AG10803 (cell line): ENCODE measurements around the gene E2F1.

Source experiments
- DNase-seq: peaks from one replicate; pipeline ENCODE4 v3.0.0; 2010; ENCODE audit warnings: low read depth
- H3K4me3 ChIP-seq: 2 replicates; pipeline ENCODE4 v1.5.1; 2011; ENCODE audit warnings: mild to moderate bottlenecking, low read length, control low read depth
- CTCF ChIP-seq: conservative IDR thresholded peaks from 2 replicates; pipeline ENCODE4 v1.5.1; 2011; ENCODE audit warnings: mild to moderate bottlenecking, low read length, control low read depth, inconsistent platforms

E2F1 gene

DNA sequence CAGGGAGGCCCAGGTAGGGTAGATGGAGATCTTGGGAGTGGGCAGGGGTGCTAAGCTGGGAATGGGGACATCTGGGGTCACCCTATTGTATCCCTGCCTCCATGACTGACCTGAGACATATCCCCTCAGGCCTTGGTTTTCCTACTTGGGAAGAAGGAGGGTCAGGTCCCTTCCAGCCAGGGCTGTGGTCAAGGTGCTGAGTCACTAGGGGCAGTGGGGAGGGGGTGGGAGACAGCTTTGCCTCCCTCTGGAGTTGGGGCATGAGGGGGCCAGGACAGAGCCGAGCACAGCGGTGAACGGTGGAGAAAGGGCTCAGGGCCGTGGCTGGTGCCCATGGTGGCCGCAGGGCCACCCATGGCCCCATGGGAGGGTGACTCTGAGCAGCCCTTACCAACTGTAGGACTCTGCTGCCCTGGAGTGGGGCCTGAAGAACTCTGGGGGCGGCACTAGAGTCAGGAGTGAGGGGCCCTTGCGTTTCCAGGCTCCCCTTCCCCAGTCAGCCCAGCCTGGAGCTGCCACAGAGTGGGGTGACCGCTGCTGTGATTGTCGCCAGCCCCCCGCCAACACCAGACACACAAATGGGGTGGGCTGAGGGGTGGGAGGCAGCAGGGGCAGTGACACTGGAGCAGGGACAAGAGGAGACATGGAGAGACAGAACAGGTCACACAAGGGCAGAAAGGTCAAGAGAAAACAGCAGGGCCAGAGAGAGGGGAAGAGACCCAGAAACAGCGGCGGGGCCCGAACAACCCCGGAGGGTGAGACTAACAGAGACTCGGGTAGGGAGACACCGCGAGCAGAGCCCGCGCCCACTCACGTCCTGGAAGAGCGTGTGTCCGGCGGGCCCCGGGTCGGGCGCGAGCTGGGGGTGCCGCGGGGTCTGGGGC, 12.5 kb downstream of the E2F1 start:
- H3K4me3 ChIP-seq, result peak overlapping the region; percentile 76
- DNase-seq, result no peak
- no peak for TF ChIP-seq CTCF

DNA sequence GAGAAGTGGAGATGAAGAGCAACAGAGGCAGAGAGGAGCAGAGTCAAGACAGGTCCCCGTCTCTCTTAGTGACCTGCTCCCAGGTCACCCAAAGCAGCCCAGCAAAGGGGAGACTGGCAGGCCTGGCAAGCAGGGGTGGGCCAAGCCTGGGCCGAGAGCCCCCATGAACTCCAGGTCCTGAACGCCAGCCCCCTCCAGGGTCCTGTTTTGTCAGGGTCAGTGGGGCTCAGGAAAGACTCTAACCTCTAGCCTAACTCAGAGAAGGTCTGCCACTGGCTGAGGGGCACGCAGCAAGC, 13.1 kb downstream of the E2F1 start:
- no peak for TF ChIP-seq CTCF
- no peak for DNase-seq
- H3K4me3 ChIP-seq, result peak overlapping the region; percentile 76

DNA sequence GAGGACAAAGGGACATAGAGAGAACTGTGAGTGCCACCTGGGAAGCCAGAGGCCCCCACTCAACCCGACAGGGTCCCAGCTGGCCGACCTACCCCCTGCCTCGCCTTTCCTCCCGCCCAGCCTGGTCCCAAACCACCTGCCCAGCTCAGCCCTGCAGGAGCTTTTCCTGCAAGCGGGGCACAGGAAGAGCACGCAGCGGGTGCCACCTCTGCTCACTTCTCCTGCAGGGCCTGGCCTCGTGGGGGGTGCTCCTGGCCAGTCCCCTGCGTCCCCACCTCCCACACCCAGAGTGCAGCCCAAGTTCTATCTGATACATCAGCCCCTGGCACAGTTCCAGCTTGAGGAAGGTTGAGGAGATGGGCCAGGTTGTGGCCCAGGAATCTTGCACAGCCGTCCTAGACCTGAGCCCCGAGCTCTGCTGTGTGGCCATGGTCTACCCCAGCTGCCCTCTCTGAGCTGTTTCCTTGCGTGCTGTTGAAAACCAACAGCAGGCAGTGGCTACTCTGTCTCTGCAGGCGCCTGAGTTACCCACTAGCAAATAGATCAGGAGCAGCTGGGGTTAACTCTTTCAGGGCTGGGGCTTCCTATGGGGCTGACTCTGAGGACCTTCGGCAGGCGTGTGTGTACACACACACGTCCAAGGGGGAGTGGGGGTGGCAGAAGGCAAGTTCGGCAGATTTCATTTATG, 13.6 kb downstream of the E2F1 start:
- no peak for DNase-seq
- no peak for TF ChIP-seq CTCF
- H3K4me3 ChIP-seq, result peak overlapping the region; percentile 76

- TF ChIP-seq CTCF, result no peak
- H3K4me3 ChIP-seq, result no peak overlapping the region
- DNase-seq, result no peak
Measured at GRCh38 chr20:33671573-33672288, 14.5 kb downstream of the E2F1 start.

GRCh38 chr20:33670715-33671499, 15.3 kb downstream of the E2F1 start:
- no peak overlapping the region for H3K4me3 ChIP-seq
- DNase-seq, result no peak

More at GRCh38 chr20:33670715-33671499, 15.3 kb downstream of the E2F1 start:
- no peak for TF ChIP-seq CTCF
